PFSK-1 (cell line): ENCODE results near the gene RNF4.

ENCODE experiments used
- FOXP2 ChIP-seq: optimal IDR thresholded peaks from 2 replicates; pipeline ENCODE3; 2011; ENCODE audit warnings: borderline replicate concordance, control low read depth, inconsistent platforms; ENCODE audit not compliant: insufficient read depth; ENCODE audit errors: extremely low read length, extremely low read depth
- POLR2AphosphoS5 ChIP-seq: IDR thresholded peaks from 2 replicates; pipeline ENCODE4 v1.6.1; 2012; ENCODE audit warnings: low read depth, mild to moderate bottlenecking, control low read depth, low read length, moderate library complexity
- REST ChIP-seq, 2 experiments: IDR thresholded peaks; 2 replicates each; pipeline versions ENCODE4 v1.6.1 to v1.8.0; 2011 to 2012; ENCODE audit warnings: low read depth in 2 of 2, low read length in 2 of 2, control low read depth in 1 of 2, inconsistent platforms in 1 of 2, mild to moderate bottlenecking in 1 of 2, moderate library complexity in 1 of 2; ENCODE audit not compliant: insufficient read depth in 1 of 2
- SIN3A ChIP-seq: IDR thresholded peaks from 2 replicates; pipeline ENCODE4 v1.6.1; 2012; ENCODE audit warnings: mild to moderate bottlenecking, low read length, moderate library complexity, borderline replicate concordance; ENCODE audit not compliant: insufficient read depth
- TAF1 ChIP-seq: IDR thresholded peaks from 2 replicates; pipeline ENCODE4 v1.6.1; 2012; ENCODE audit warnings: low read length, control low read depth, borderline replicate concordance; ENCODE audit not compliant: insufficient read depth

RNF4 gene

GRCh38 chr4:2503809-2504208 is 34.9 kb downstream of the RNF4 start:
- TF ChIP-seq POLR2AphosphoS5: no peak
- TF ChIP-seq FOXP2: no peak

GRCh38 chr4:2507259-2507658 is 38.4 kb downstream of the RNF4 start:
- TF ChIP-seq POLR2AphosphoS5: no peak
- TF ChIP-seq TAF1: no peak
- TF ChIP-seq REST (IDR thresholded peaks at IDR 0.05; ENCODE audit: insufficient read depth in 1 of 2, low read depth in 2 of 2, low read length in 2 of 2): no peak
- no peak for TF ChIP-seq FOXP2
- TF ChIP-seq SIN3A: no peak

- no peak for TF ChIP-seq SIN3A
- no peak for TF ChIP-seq FOXP2
- TF ChIP-seq TAF1: no peak
- no peak for TF ChIP-seq REST (IDR thresholded peaks at IDR 0.05; ENCODE audit: insufficient read depth in 1 of 2, low read depth in 2 of 2, low read length in 2 of 2)
- TF ChIP-seq POLR2AphosphoS5: no peak
Observed at GRCh38 chr4:2507855-2508254, 38.9 kb downstream of the RNF4 start.

GRCh38 chr4:2510351-2511259 is 41.7 kb downstream of the RNF4 start:
- TF ChIP-seq TAF1 (no peak), FOXP2 (no peak), SIN3A (no peak), REST (IDR thresholded peaks at IDR 0.05; ENCODE audit: insufficient read depth in 1 of 2, low read depth in 2 of 2, low read length in 2 of 2) (no peak), POLR2AphosphoS5 (no peak)

- TF ChIP-seq REST (IDR thresholded peaks at IDR 0.05; ENCODE audit: insufficient read depth in 1 of 2, low read depth in 2 of 2, low read length in 2 of 2): no peak
- no peak for TF ChIP-seq TAF1
- TF ChIP-seq FOXP2: no peak
- TF ChIP-seq POLR2AphosphoS5: no peak
- no peak for TF ChIP-seq SIN3A
Observed at GRCh38 chr4:2511645-2512131, 42.8 kb downstream of the RNF4 start.
